Endodermal cell (in vitro differentiated cells): Measurements from ENCODE around the gene PSMF1. TPM values are rescaled to one million over a fixed set of nuclear protein-coding genes. Genes with fewer than 3 reads are reported as not detected.

Experiments used
- DNase-seq: peaks from one replicate; pipeline ENCODE4 v3.0.0-alpha.2; 2017
- H3K27ac ChIP-seq: 2 replicates; pipeline ENCODE4 v1.5.1; 2013; ENCODE audit warnings: mild to moderate bottlenecking, low read depth, low read length, moderate library complexity
- H3K27me3 ChIP-seq: 2 replicates; pipeline ENCODE4 v1.6.1; 2013; ENCODE audit warnings: mild to moderate bottlenecking, low read length, moderate library complexity; ENCODE audit not compliant: insufficient read depth, control insufficient read depth, poor library complexity, severe bottlenecking
- H3K36me3 ChIP-seq: 2 replicates; pipeline ENCODE4 v1.7.0; 2013; ENCODE audit warnings: mild to moderate bottlenecking, low read length, moderate library complexity; ENCODE audit not compliant: control insufficient read depth, insufficient read depth
- H3K4me1 ChIP-seq: one replicate; pipeline ENCODE4 v1.7.0; 2013; ENCODE audit warnings: low read length; ENCODE audit not compliant: control insufficient read depth, insufficient read depth
- H3K4me3 ChIP-seq: 2 replicates; pipeline ENCODE4 v1.5.1; 2013; ENCODE audit warnings: mild to moderate bottlenecking, low read length, moderate library complexity
- H3K9ac ChIP-seq: 2 replicates; pipeline ENCODE4 v1.6.1; 2013; ENCODE audit warnings: mild to moderate bottlenecking, low read length, moderate library complexity; ENCODE audit not compliant: poor library complexity, severe bottlenecking; ENCODE audit errors: extremely low read depth
- H3K9me3 ChIP-seq: 2 replicates; pipeline ENCODE4 v1.6.1; 2013; ENCODE audit warnings: mild to moderate bottlenecking, low read length, moderate library complexity; ENCODE audit not compliant: control insufficient read depth
- H3K27ac Mint-ChIP-seq: 2 replicates; pipeline ENCODE4 v1.8.0; 2020; ENCODE audit warnings: mixed read lengths
- H3K27me3 Mint-ChIP-seq: 2 replicates; pipeline ENCODE4 v1.8.0; 2021; ENCODE audit warnings: mild to moderate bottlenecking, mixed read lengths; ENCODE audit not compliant: insufficient read depth
- H3K36me3 Mint-ChIP-seq: 2 replicates; pipeline ENCODE4 v1.8.0; 2020; ENCODE audit warnings: low read depth, mixed read lengths
- H3K4me1 Mint-ChIP-seq: 2 replicates; pipeline ENCODE4 v1.8.0; 2020; ENCODE audit warnings: mixed read lengths
- H3K4me3 Mint-ChIP-seq: 2 replicates; pipeline ENCODE4 v1.8.0; 2020; ENCODE audit warnings: mild to moderate bottlenecking, moderate library complexity, mixed read lengths
- H3K9me3 Mint-ChIP-seq: 2 replicates; pipeline ENCODE4 v1.8.0; 2020; ENCODE audit warnings: mild to moderate bottlenecking, mixed read lengths
- CTCF ChIP-seq: fragments of 200-600 bp; sonication (generic); conservative IDR thresholded peaks from 2 replicates; pipeline ENCODE4 v1.5.0; 2021; ENCODE audit warnings: antibody characterized with exemption, mild to moderate bottlenecking
- WGBS, 2 experiments: methylation state at CpG; one replicate each; pipeline versions ENCODE4 v1.1.5 to v1.1.7; 2013; ENCODE audit warnings: missing lambda C conversion rate in 2 of 2, mixed read lengths in 1 of 2; ENCODE audit not compliant: insufficient coverage in 1 of 2, insufficient read length in 1 of 2; 5-methylcytosine and 5-hydroxymethylcytosine counted together
- total RNA-seq, 2 donors: library from RNA; stranded (reverse); fragmentation: NEBNext Ultra II Directional in 1 of 2; extraction: Animal tissue kit (Norgen Biotek cat#: 25700) in 1 of 2; gene quantifications; 2 replicates in 1 of 2; 3 replicates in 1 of 2; pipeline ENCODE4 v1.2.1, GENCODE V29; 2021

PSMF1 gene
- total RNA-seq, 2 donors from 2014 or later: 72.5 to 84.7 TPM

- no peaks in the 10 kb centered on the region for H3K27me3 ChIP-seq
- peaks cover 61% of the 10 kb centered on the region for H3K36me3 ChIP-seq
- no peak overlapping the region for H3K4me3 Mint-ChIP-seq
- peaks cover 4% of the 10 kb centered on the region for H3K4me1 ChIP-seq
- DNase-seq: no peak
- no peaks in the 10 kb centered on the region for H3K9me3 ChIP-seq
- no peak for TF ChIP-seq CTCF
- H3K27ac Mint-ChIP-seq: no peak overlapping the region
- H3K27ac ChIP-seq: no peak overlapping the region
- peaks cover 10% of the 10 kb centered on the region for H3K4me1 Mint-ChIP-seq
- H3K9ac ChIP-seq: no peak overlapping the region
- peaks cover 42% of the 10 kb centered on the region for H3K36me3 Mint-ChIP-seq
- no peaks in the 10 kb centered on the region for H3K9me3 Mint-ChIP-seq
- H3K27me3 Mint-ChIP-seq: no peaks in the 10 kb centered on the region
- 94 to 95% methylated on average over 4 to 7 of the region's 7 CpGs for WGBS, 2 experiments
- H3K4me3 ChIP-seq: no peak overlapping the region
Measured at GRCh38 chr20:1125277-1125676, 6.9 kb downstream of the PSMF1 start.

GRCh38 chr20:1127840-1128239 is 9.4 kb downstream of the PSMF1 start:
- peaks cover 63% of the 10 kb centered on the region for H3K36me3 Mint-ChIP-seq

GRCh38 chr20:1130058-1130694 is 11.8 kb downstream of the PSMF1 start:
- no peak overlapping the region for H3K4me3 ChIP-seq
- Mint-ChIP-seq H3K36me3 (peaks cover 71% of the 10 kb centered on the region), H3K4me1 (no peaks in the 10 kb centered on the region), H3K27me3 (no peaks in the 10 kb centered on the region), H3K9me3 (no peaks in the 10 kb centered on the region), H3K27ac (no peak overlapping the region), H3K4me3 (no peak overlapping the region)
- DNase-seq: no peak
- no peaks in the 10 kb centered on the region for H3K27me3 ChIP-seq
- H3K4me1 ChIP-seq: no peaks in the 10 kb centered on the region
- TF ChIP-seq CTCF: no peak
- H3K9ac ChIP-seq: no peak overlapping the region
- H3K36me3 ChIP-seq: peaks cover 77% of the 10 kb centered on the region
- no peaks in the 10 kb centered on the region for H3K9me3 ChIP-seq
- H3K27ac ChIP-seq: no peak overlapping the region
- 72 to 100% methylated on average over 2 to 4 of the region's 4 CpGs for WGBS, 2 experiments

More at GRCh38 chr20:1127840-1128239, 9.4 kb downstream of the PSMF1 start:
- Histone ChIP-seq H3K4me1 (no peaks in the 10 kb centered on the region), H3K9me3 (no peaks in the 10 kb centered on the region), H3K9ac (no peak overlapping the region), H3K36me3 (peaks cover 81% of the 10 kb centered on the region), H3K4me3 (no peak overlapping the region), H3K27ac (no peak overlapping the region), H3K27me3 (no peaks in the 10 kb centered on the region)
- no peak for TF ChIP-seq CTCF
- no peaks in the 10 kb centered on the region for H3K27me3 Mint-ChIP-seq
- DNase-seq: no peak
- no peaks in the 10 kb centered on the region for H3K9me3 Mint-ChIP-seq
- no peaks in the 10 kb centered on the region for H3K4me1 Mint-ChIP-seq
- 96 to 100% methylated on average over 1 of the region's 1 CpG for WGBS, 2 experiments
- no peak overlapping the region for H3K4me3 Mint-ChIP-seq
- no peak overlapping the region for H3K27ac Mint-ChIP-seq
